ENCODE results near the gene KRT84. TPM values are rescaled to one million over a fixed set of nuclear protein-coding genes. Genes with fewer than 3 reads are reported as not detected.

Gene KRT84
- total RNA-seq, 2 experiments from 2014 or later = not detected

DNA sequence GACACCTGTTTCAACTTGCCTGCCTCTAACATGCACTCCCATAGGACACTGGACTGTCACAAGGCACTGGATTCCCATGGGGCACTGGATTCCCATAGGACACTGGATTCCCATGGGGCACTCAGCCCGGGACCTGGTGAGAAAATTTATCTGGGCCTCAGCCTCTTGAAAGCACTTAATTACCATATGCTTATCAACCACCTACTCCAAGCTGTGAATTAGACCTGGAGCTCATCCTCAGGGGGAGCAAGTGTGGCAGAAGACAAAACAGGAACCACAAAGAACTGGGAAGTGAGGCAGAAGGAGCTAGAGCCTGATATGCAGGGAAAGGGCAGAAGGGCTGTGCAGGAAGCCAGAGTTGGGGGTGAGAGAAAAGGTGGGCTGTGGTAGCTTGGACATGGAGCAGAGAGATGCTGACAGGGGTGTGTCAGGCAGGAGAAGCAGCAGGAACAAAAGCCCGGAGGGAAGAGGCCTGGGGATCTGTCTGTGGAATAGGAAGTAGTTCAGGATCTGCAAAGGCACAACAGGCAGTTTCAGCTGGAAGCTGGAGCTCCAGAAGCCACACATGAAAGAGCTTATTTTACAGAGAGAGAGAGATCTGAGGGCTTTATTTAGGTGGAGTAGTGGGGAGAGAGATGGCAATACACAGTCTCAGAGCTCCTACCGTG lies 17.6 kb upstream of the KRT84 start:
- CTCF ChIA-PET = no interaction called here

DNA sequence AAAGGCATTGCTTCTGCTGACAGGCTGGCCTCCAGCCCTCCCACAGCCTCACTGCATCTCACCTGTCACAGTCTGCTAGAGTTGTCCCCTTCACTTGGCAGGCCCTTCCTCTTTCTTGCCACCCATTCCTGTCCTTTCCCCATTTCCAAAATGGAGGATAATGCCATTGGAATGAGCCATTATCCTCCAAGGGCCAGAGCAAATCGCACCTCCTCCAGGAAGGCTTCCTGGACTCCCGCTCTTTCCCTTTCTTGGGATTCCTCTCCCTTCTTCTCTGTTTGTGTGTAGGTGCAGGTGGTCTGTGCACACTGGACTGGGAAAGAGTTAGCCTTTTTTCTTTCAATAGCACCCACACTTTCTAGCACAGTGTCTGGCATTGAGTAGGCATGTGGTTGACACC lies 16.9 kb upstream of the KRT84 start:
- Mint-ChIP-seq H3K27ac (no peak overlapping the region), H3K4me1 (no peaks in the 10 kb centered on the region), H3K36me3 (no peaks in the 10 kb centered on the region), H3K27me3 (peaks cover 5% of the 10 kb centered on the region), H3K4me3 (no peak overlapping the region), H3K9me3 (ENCODE audit: low read depth) (no peaks in the 10 kb centered on the region)
- ATAC-seq (no peak), DNase-seq (no peak)
- CTCF ChIA-PET = no interaction called here

More for the DNA sequence above, 17.6 kb upstream of the KRT84 start:
- no peaks in the 10 kb centered on the region for H3K4me1 Mint-ChIP-seq
- DNase-seq (no peak), ATAC-seq (no peak)
- peaks cover 2% of the 10 kb centered on the region for H3K27me3 Mint-ChIP-seq
- no peaks in the 10 kb centered on the region for H3K9me3 Mint-ChIP-seq (ENCODE audit: low read depth)
- H3K27ac Mint-ChIP-seq = no peak overlapping the region
- H3K36me3 Mint-ChIP-seq = no peaks in the 10 kb centered on the region
- no peak overlapping the region for H3K4me3 Mint-ChIP-seq

DNA sequence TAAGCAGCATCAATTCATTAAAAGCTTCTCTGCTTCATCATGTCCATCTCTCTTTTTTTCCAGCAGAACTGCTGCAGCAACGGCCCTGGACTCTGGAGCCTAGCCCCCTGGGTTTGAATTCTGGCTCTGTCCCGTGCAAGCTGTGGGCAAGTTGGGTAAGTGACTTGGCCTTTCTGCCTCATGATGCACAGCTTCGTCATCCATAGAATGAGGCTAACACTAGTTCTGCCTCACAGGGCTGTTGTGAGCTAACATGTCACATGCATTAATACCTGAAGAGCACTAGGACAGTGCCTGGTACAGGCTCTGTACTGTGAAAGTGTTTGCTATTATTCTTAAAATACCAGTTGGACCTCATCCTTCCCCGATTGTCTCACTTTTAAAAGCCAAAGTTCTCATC lies 16.5 kb upstream of the KRT84 start:
- H3K9me3 Mint-ChIP-seq (ENCODE audit: low read depth) = no peaks in the 10 kb centered on the region
- DNase-seq = no peak
- no peaks in the 10 kb centered on the region for H3K4me1 Mint-ChIP-seq
- ATAC-seq = no peak
- CTCF ChIA-PET = interaction anchor here (1.2 kb wide), 1 partner anchor 123 kb away, joined by 3 read pairs; no protein-coding TSS in a partner anchor
- no peak overlapping the region for H3K27ac Mint-ChIP-seq
- H3K4me3 Mint-ChIP-seq = no peak overlapping the region
- no peaks in the 10 kb centered on the region for H3K36me3 Mint-ChIP-seq
- H3K27me3 Mint-ChIP-seq = peaks cover 9% of the 10 kb centered on the region

DNA sequence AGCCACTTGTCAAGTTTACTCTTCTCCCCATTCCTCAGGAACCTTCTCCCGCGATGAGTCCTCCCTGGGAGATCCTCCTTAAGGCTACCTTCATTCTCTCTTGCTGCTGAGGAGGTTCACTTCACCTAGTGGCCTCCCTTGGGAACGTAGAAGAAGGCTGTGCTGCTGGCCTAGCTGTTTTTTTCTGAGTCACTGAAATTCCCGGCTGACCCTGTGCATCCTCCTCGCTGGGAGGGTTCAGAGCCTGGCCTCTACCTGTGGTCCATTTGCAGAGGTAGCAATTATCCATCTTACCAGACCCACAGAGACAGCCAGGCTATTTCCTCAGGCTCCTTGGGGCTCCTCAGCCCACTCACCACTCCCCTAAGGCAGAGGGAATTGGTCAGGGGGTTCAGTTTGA lies 16.1 kb upstream of the KRT84 start:
- Mint-ChIP-seq H3K9me3 (ENCODE audit: low read depth) (no peaks in the 10 kb centered on the region), H3K4me1 (no peaks in the 10 kb centered on the region), H3K36me3 (no peaks in the 10 kb centered on the region), H3K4me3 (no peak overlapping the region), H3K27ac (no peak overlapping the region), H3K27me3 (peaks cover 11% of the 10 kb centered on the region)
- no peak for ATAC-seq
- DNase-seq = no peak
- CTCF ChIA-PET = interaction anchor here (1.1 to 1.2 kb wide), 2 partner anchors 21 to 122 kb away, joined by 3 read pairs; no protein-coding TSS in a partner anchor

DNA sequence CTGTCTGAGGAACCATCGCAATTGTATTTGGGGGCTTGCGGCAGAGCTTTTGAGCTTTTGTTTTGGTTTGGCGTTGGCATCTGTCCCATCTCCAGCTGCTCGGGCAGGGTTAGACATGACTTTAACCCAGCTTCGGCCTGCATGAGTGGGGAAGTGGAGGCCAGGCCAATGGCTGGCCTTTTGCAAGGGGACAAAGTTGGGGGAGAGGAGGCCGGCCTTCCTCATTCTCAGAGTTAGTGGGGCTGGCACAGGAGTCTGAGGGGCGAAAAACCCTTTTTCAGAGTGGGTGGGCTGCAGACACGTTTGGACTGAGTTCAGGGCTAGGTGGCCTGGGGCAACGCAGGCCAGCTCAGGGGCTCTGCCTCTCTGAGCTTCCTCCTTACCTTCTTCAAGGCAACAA lies 15.5 kb upstream of the KRT84 start:
- H3K4me1 Mint-ChIP-seq = no peaks in the 10 kb centered on the region
- H3K4me3 Mint-ChIP-seq = no peak overlapping the region
- no peak overlapping the region for H3K27ac Mint-ChIP-seq
- DNase-seq (no peak), ATAC-seq (no peak)
- no peaks in the 10 kb centered on the region for H3K36me3 Mint-ChIP-seq
- H3K27me3 Mint-ChIP-seq = peaks cover 11% of the 10 kb centered on the region
- no peaks in the 10 kb centered on the region for H3K9me3 Mint-ChIP-seq (ENCODE audit: low read depth)
- CTCF ChIA-PET = interaction anchor here (1.1 to 1.2 kb wide), 2 partner anchors 21 to 122 kb away, joined by 3 read pairs; no protein-coding TSS in a partner anchor

DNA sequence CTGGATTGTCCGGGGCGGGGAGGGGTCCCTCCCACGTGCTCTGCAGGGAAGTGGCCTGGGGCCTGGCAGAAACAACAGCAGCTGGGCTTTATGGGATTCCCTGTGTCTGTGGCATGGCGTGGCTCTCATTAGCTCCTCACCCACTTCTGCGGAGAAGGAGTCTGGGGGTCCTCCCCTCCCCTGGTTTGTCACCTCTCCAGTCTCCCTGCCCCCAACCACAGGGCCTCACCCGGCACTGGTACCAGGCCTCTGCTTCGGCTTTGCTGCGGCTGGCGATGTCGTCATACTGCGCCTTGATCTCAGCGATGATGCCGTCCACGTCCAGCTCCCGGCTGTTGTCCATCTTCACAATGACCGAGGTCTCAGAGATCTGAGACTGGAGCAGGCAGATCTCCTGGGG lies 14.3 kb upstream of the KRT84 start:
- CTCF ChIA-PET = interaction anchor here (0.7 kb wide), 1 partner anchor 486 kb away, joined by 3 read pairs; no protein-coding TSS in a partner anchor
- Mint-ChIP-seq H3K4me1 (no peaks in the 10 kb centered on the region), H3K9me3 (ENCODE audit: low read depth) (no peaks in the 10 kb centered on the region), H3K27me3 (peaks cover 11% of the 10 kb centered on the region), H3K36me3 (no peaks in the 10 kb centered on the region), H3K4me3 (no peak overlapping the region), H3K27ac (no peak overlapping the region)
- DNase-seq = no peak
- ATAC-seq = no peak

DNA sequence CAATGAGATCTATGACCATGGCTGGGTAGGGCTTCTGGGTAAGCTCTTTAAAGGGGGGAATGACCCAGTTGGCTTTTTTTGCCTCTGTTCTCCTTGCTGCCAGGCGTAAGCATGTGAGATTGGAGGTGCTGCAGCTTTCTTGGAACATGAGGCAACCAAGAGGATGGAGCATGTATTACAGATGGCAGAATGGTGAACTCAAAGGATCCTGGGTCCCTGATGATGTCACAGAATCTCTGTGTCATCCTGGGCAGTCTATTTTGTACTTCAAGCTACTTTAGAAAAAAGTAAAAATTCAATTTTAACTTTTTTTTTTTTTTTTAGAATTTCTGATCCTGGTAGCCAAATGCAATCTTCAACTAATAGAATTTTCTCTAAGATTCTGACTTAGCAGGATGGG lies 12.7 kb upstream of the KRT84 start:
- no peak overlapping the region for H3K4me3 Mint-ChIP-seq
- H3K27me3 Mint-ChIP-seq = peaks cover 14% of the 10 kb centered on the region
- H3K4me1 Mint-ChIP-seq = no peaks in the 10 kb centered on the region
- no peaks in the 10 kb centered on the region for H3K36me3 Mint-ChIP-seq
- H3K27ac Mint-ChIP-seq = no peak overlapping the region
- CTCF ChIA-PET = interaction anchor here (0.8 to 1.0 kb wide), 2 partner anchors 18 to 481 kb away, joined by 3 to 4 read pairs; no protein-coding TSS in a partner anchor
- ATAC-seq (no peak), DNase-seq (no peak)
- no peaks in the 10 kb centered on the region for H3K9me3 Mint-ChIP-seq (ENCODE audit: low read depth)

DNA sequence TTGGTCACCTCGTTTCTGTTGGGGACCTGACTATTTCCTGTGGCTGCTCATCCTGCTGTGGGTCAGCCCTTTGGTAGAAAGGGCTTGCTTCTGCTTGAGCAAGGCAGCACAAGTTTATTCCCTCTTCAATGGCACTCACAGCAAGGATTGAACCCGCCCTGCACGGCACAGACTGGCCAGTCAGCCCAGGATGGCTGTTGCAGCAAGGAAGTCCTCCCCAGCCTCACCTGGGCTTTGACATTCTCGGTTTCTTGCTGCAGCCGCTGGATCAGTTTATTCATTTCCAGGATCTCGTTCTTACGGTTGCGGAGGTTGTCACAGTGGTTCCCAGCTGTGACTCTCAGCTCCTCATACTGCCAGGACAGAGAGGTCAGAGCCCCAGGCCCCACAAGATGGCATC lies 11.2 kb upstream of the KRT84 start:
- CTCF ChIA-PET = interaction anchor here (1.0 to 1.7 kb wide), 3 partner anchors 15 to 170 kb away, joined by 3 to 5 read pairs (median 4); no protein-coding TSS in a partner anchor

DNA sequence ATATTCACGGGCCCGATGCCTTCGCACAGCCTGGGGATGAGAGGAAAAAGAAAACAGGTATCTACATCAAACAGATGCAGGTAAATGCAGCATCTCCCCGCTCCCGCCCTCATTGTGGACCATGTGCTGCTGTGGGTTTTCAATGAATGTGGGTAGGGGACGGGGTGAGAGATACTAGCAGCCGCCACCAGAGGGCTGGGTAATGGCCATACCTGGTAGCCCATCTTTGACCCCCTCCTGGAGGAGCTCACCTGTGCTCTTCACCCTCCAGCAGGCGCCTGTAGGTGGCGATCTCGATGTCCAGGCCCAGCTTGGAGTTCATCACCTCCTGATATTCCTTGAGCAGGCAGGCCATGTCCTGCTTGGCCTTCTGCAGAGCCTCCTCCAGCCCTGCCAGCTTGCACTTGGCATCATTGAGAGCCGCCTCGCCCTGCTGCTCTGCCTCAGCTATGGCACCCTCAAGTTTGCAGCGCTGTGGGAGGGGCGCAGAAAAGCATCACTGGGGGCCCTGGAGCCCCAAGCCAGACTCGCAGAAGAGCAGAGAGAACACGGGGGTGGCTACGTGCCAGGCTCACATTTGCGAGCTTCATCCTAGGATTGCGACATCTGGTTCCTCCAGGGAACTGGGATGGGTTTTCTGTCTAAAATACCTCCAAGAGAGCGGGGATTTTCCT lies 10.4 kb upstream of the KRT84 start:
- Mint-ChIP-seq H3K27me3 (peaks cover 15% of the 10 kb centered on the region), H3K4me3 (no peak overlapping the region), H3K9me3 (ENCODE audit: low read depth) (no peaks in the 10 kb centered on the region), H3K4me1 (no peaks in the 10 kb centered on the region), H3K36me3 (no peaks in the 10 kb centered on the region), H3K27ac (no peak overlapping the region)
- ATAC-seq = no peak
- DNase-seq = no peak
- CTCF ChIA-PET = interaction anchor here (0.8 to 1.7 kb wide), 5 partner anchors 10 to 184 kb away, joined by 3 to 6 read pairs (median 4); partner anchors contain the start of gene KRT84

More for the DNA sequence above, 11.2 kb upstream of the KRT84 start:
- ATAC-seq (no peak), DNase-seq (no peak)
- Mint-ChIP-seq H3K36me3 (no peaks in the 10 kb centered on the region), H3K4me1 (no peaks in the 10 kb centered on the region), H3K4me3 (no peak overlapping the region), H3K27me3 (peaks cover 15% of the 10 kb centered on the region), H3K27ac (no peak overlapping the region), H3K9me3 (ENCODE audit: low read depth) (no peaks in the 10 kb centered on the region)

DNA sequence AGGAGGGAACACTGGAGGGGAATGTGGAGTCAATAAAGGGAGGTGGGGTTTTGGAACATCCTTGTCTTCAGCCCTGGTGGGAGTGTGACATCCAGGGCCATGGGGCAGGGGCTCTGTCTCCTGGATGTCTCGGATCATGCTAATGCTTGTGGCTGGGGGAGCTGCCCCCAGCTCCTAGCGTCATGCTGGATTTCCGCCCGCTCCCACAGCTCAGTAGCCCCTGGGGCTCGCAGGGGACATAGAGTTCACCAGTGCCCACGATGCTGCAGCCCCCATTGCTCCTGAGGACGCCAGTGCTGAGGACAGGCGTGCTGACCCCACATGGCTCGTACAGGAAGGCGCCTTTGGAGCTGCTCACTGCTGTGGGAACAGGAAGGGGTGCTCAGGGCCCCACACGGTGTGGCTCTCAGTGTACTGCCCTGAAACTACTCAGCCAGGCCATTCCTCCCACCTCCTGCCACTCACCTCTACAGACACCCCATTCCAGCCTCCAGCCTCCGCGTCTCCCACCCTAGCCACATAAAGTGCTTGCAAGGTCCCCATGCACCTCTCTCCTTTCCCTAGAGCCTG lies 9.5 kb upstream of the KRT84 start:
- Mint-ChIP-seq H3K4me3 (no peak overlapping the region), H3K9me3 (ENCODE audit: low read depth) (no peaks in the 10 kb centered on the region), H3K27ac (no peak overlapping the region), H3K27me3 (peaks cover 15% of the 10 kb centered on the region), H3K36me3 (no peaks in the 10 kb centered on the region), H3K4me1 (no peaks in the 10 kb centered on the region)
- CTCF ChIA-PET = interaction anchor here (0.9 to 1.7 kb wide), 3 partner anchors 9 to 21 kb away, joined by 3 to 6 read pairs (median 5); partner anchors contain the start of gene KRT84
- ATAC-seq (no peak), DNase-seq (no peak)

DNA sequence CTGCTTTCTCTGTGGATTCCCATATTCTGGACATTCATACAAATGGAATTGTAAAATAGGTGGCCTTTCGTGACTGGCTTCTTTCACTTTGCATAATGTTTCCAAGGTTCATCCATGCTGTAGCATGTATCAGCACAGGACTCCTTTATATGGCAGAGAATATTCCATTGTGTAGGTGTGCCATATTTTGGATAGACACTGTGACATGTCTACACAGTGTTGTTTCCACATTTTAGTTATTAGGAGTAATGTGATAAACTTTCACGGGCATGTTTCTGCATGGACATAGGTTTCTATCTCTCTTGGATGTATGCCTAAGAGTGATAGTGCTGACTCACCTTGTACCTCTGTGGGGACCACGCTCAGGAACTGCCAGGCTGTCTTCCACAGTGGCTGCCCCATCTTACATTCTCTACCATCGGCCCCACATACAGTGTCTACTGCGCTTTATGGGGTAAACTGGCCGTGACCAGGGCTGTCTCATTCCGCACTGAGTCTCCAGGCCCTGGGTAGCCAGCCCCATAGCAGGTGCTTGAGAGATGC lies 7.1 kb upstream of the KRT84 start:
- CTCF ChIA-PET = interaction anchor here (1.3 kb wide), 1 partner anchor 487 kb away, joined by 5 read pairs; no protein-coding TSS in a partner anchor
- H3K4me1 Mint-ChIP-seq = no peaks in the 10 kb centered on the region
- H3K36me3 Mint-ChIP-seq = no peaks in the 10 kb centered on the region
- H3K9me3 Mint-ChIP-seq (ENCODE audit: low read depth) = no peaks in the 10 kb centered on the region
- no peak overlapping the region for H3K27ac Mint-ChIP-seq
- peaks cover 18% of the 10 kb centered on the region for H3K27me3 Mint-ChIP-seq
- no peak for ATAC-seq
- no peak for DNase-seq
- no peak overlapping the region for H3K4me3 Mint-ChIP-seq

DNA sequence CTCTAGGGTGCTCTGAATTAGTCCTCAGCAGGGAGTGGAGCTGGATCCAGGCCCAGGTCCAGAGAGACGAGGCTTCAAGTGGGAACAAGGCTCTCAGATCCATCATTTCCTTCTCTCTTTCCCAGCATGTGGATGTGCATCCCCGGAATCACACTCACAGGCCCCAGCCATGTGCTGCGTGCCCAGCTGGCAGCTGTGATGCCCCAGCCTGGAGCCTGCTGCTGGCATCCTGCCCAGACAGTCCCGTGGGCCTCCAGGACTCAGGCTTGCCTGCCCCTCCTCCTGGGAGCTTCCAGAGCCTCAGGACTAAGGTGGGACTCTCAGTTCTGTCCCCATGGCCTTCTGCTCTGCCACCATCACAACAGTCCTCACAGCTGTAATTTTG lies 6.2 kb upstream of the KRT84 start:
- CTCF ChIA-PET = no interaction called here
- no peaks in the 10 kb centered on the region for H3K9me3 Mint-ChIP-seq (ENCODE audit: low read depth)
- no peak for ATAC-seq
- no peak overlapping the region for H3K27ac Mint-ChIP-seq
- no peaks in the 10 kb centered on the region for H3K4me1 Mint-ChIP-seq
- H3K27me3 Mint-ChIP-seq = peaks cover 10% of the 10 kb centered on the region
- no peak for DNase-seq
- no peaks in the 10 kb centered on the region for H3K36me3 Mint-ChIP-seq
- no peak overlapping the region for H3K4me3 Mint-ChIP-seq

DNA sequence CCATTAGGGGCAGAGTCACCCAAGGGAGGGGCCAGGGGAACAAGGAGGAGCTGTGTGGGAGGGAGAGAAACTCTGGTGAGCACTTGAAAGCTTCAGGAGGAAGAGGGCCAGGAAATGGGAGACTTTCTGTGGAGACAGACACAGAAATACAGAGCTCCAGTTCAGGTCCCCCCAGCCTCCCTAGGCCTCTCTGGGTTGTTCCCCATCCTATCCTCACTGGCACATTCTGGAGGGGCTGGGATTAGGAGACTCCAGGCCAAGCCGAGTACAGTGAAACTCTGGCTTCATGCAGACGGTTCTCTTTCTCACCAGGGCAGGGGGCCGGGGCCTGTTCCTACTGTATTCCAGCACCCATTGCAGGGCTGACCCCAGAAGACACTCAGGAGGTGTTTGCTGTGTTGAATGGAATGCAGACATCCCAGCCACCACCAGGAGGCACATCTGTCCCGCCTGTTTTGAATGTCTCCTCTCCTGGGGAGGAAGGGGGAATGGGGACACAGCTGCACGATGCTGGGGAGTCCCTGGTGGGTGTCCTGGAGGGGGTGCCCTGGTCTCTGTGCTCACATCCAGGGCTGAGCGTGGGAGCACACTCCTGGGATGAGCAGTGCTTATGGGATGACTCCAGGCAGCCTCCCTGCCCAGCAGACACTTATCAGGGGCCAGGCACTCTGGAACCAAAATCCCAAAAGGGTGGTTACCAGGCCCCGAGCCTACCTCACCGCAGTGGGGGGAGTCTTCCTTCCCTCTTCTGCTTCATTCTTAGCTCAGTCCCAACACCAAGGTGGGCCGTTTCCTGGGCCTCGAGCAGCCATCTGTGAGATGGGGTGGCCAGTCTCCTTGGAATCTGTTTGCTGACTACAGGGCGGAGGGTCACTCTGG lies 5.5 kb upstream of the KRT84 start:
- ATAC-seq (no peak), DNase-seq (no peak)
- H3K36me3 Mint-ChIP-seq = no peaks in the 10 kb centered on the region
- H3K27me3 Mint-ChIP-seq = peaks cover 10% of the 10 kb centered on the region
- no peak overlapping the region for H3K4me3 Mint-ChIP-seq
- H3K9me3 Mint-ChIP-seq (ENCODE audit: low read depth) = no peaks in the 10 kb centered on the region
- CTCF ChIA-PET = no interaction called here
- no peaks in the 10 kb centered on the region for H3K4me1 Mint-ChIP-seq
- H3K27ac Mint-ChIP-seq = no peak overlapping the region
